ENCODE data around the gene SMAD4. TPM values are rescaled to one million over a fixed set of nuclear protein-coding genes. Genes with fewer than 3 reads are reported as not detected.

SMAD4 gene
- total RNA-seq (2021) (105 to 107 TPM (median 107 TPM) in 3 replicates), Bru-seq, nascent RNA (percentile 92 among the genes with signal in this experiment)
- long read RNA-seq, experiment 1, full-length matches to known transcripts: 272 of 382 reads
- long read RNA-seq, experiment 1, partial matches to known transcripts: 23 of 382 reads
- long read RNA-seq, experiment 1, other reads (novel, unspliced or antisense): 87 of 382 reads
- long read RNA-seq, experiment 2, full-length matches to known transcripts: 25 of 78 reads
- long read RNA-seq, experiment 2, partial matches to known transcripts: 24 of 78 reads
- long read RNA-seq, experiment 2, other reads (novel, unspliced or antisense): 29 of 78 reads
- long read RNA-seq, experiment 3, partial matches to known transcripts: 0 of 4 reads
- long read RNA-seq, experiment 3, other reads (novel, unspliced or antisense): 4 of 4 reads

- DNase-seq (ENCODE audit: low spot score) (peak; percentile 99), ATAC-seq (peak; percentile 91)
- Mint-ChIP-seq H3K4me3 (peak within 1 kb of the TSS; percentile 98), H3K36me3 (peaks cover 10% of the 10 kb centered on the region), H3K27me3 (ENCODE audit: low read depth) (no peaks in the 10 kb centered on the region), H3K27ac (peak within 1 kb of the TSS; percentile 97), H3K4me1 (peaks cover 60% of the 10 kb centered on the region), H3K9me3 (no peaks in the 10 kb centered on the region)
- ChIA-PET POLR2A (interaction anchor here (0.6 to 2.5 kb wide), 12 partner anchors 9 to 168 kb away, joined by 3 to 12 read pairs (median 6); partner anchors contain the start of genes ELAC1, ME2 and MEX3C), CTCF (interaction anchor here (0.9 to 1.7 kb wide), 5 partner anchors 9 to 151 kb away, joined by 3 to 4 read pairs (median 3); partner anchors contain the start of genes ELAC1 and ME2)
- TF ChIP-seq PRDM15 (CRISPR knock-in tag; IDR thresholded peaks at IDR 0.05) (0 out of 2 replicates have a peak, but pooled peaks have one; percentile 14), ZNF281 (CRISPR knock-in tag; IDR thresholded peaks at IDR 0.05) (peak; percentile 42; the same call in 1 of the 2 replicates), HMGXB4 (CRISPR knock-in tag; IDR thresholded peaks at IDR 0.05) (peak; percentile 50; the same call in 1 of the 2 replicates), ERG (CRISPR knock-in tag; IDR thresholded peaks at IDR 0.05) (no peak), CREM (CRISPR knock-in tag; IDR thresholded peaks at IDR 0.05) (peak; percentile 48; the same call in 1 of the 2 replicates), IRF2 (CRISPR knock-in tag; IDR thresholded peaks at IDR 0.05; ENCODE audit: borderline replicate concordance, low read depth) (0 out of 2 replicates have a peak, but pooled peaks have one; percentile 24), NR1H2 (CRISPR knock-in tag; IDR thresholded peaks at IDR 0.05) (no peak), ZNF416 (CRISPR knock-in tag; IDR thresholded peaks at IDR 0.05) (0 out of 2 replicates have a peak, but pooled peaks have one; percentile 22), MXD4 (CRISPR knock-in tag; IDR thresholded peaks at IDR 0.05; ENCODE audit: borderline replicate concordance) (no peak), GABPB1 (CRISPR knock-in tag; IDR thresholded peaks at IDR 0.05) (0 out of 2 replicates have a peak, but pooled peaks have one; percentile 30), SMAD3 (CRISPR knock-in tag; IDR thresholded peaks at IDR 0.05; ENCODE audit: borderline replicate concordance) (0 out of 2 replicates have a peak, but pooled peaks have one; percentile 42), STAT6 (CRISPR knock-in tag; conservative IDR thresholded peaks at IDR 0.05; ENCODE audit: low read depth) (no peak), ZNF512 (CRISPR knock-in tag; IDR thresholded peaks at IDR 0.05; ENCODE audit: borderline replicate concordance) (no peak), ELF4 (CRISPR knock-in tag; IDR thresholded peaks at IDR 0.05; ENCODE audit: low read depth) (peak; percentile 43; the same call in 1 of the 2 replicates), OVOL2 (CRISPR knock-in tag; IDR thresholded peaks at IDR 0.05; ENCODE audit: borderline replicate concordance) (no peak), ETV6 (CRISPR knock-in tag; IDR thresholded peaks at IDR 0.05) (no peak)
Observed at GRCh38 chr18:51029694-51030536, at the start of gene SMAD4. Gene SMAD4, plus strand, starts transcription at chr18:51030213. Its CDS starts 16,834 bp downstream, at chr18:51047047.

All from WTC11 (cell line).